A549 treated with Mapracorat at 1 μM for 4 hours (cell line): Measurements from ENCODE around the gene RPS16. TPM values are rescaled to one million over a fixed set of nuclear protein-coding genes. Genes with fewer than 3 reads are reported as not detected.

Experiments used
- total RNA-seq: library from RNA; stranded (reverse); fragments of 200-300 nt; extraction: Qiagen RNA extraction; gene quantifications from 5 replicates; pipeline ENCODE4 v1.2.3, GENCODE V29; 2022

RPS16 gene
- total RNA-seq: 6,732 to 7,787 TPM (median 7,280 TPM) in 5 replicates

DNA sequence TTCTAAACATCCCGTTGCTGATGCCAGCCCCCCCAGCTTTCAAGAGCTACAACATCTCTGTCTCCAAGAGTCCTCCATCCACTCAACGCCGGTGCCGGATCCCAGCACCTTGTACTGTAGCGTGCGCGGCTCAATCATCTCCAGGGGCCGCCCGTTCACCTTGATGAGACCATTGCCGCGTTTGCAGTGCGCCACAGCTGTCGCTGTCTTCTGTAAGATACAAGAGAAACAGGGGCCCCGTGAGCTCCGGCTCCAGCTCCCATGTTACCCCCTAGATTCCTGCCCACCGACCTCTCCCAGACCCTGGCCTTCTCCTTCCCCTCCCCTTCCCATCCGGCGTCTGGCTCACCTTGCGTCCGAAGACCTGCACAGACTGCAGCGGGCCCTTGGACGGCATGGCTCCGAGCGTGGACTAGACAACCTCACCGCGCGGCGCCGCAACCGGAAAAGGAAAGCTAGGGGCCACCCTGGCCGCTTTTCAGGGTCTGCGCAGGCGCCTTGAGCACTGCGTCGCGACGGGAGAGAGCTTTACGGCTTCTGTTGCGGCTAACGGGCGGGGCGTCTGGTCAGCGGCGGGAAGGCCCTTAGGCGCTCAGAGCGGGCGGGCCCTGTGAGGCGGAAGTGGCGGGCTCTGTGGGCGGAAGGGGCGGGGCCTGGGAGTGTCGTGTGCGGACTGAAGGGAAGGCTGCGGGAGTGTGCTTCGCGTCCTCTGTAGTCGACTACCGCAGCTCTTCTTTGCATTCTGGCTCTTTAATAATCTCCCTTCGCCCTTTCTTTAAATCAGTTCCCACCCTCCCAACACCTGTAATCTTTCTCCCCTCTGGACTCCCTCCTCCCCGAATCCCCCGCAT is at the start of gene RPS16:
Gene RPS16, minus strand, starts transcription at position 451 of the 851 bp plus-strand sequence. Its CDS starts 54 bp downstream, at position 397.

DNA sequence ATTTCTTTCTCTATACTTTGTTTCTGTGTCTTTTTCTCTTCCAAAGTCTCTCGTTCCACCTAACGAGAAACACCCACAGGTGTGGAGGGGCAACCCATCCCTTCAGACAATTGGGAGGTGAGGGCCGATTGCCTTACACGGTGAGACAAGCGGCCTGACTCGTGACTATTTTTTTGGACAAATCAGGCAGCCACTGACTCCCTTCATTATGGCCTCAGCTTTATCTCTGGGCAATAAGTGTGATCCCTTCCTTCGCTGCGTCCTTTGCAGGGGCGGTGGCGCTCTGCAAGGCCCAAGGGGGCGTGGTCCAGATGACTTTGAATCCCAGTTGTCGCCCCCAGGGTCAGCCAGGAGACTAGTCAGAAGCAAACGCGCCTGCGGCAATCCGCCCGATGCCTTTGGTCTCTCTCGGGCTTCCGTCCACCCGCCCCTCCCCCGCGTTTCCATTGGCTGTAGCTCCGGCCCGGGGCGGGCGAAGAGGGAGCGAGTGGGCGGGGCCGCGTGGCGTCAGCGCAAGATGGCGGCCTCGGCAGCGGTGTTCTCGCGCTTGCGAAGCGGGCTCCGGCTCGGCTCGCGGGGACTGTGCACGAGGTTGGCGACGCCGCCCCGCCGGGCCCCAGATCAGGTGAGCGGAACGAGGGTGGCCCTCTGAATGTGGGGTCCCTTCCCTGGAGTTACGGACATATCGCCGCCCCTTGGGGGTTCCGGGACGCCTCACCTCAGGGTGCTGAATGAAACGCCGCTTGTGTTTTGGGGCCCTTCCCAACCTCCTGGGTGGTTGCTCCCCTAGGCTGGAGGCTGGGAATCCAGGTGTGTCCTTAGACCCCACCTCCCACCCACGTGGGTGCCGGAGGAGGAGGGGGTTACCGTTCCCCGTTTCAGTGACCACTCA is 44.8 kb upstream of the RPS16 start, which contains the start of gene TIMM50:
Gene TIMM50, plus strand, starts transcription at position 502 of the 892 bp plus-strand sequence. Its CDS starts 16 bp downstream, at position 518.

DNA sequence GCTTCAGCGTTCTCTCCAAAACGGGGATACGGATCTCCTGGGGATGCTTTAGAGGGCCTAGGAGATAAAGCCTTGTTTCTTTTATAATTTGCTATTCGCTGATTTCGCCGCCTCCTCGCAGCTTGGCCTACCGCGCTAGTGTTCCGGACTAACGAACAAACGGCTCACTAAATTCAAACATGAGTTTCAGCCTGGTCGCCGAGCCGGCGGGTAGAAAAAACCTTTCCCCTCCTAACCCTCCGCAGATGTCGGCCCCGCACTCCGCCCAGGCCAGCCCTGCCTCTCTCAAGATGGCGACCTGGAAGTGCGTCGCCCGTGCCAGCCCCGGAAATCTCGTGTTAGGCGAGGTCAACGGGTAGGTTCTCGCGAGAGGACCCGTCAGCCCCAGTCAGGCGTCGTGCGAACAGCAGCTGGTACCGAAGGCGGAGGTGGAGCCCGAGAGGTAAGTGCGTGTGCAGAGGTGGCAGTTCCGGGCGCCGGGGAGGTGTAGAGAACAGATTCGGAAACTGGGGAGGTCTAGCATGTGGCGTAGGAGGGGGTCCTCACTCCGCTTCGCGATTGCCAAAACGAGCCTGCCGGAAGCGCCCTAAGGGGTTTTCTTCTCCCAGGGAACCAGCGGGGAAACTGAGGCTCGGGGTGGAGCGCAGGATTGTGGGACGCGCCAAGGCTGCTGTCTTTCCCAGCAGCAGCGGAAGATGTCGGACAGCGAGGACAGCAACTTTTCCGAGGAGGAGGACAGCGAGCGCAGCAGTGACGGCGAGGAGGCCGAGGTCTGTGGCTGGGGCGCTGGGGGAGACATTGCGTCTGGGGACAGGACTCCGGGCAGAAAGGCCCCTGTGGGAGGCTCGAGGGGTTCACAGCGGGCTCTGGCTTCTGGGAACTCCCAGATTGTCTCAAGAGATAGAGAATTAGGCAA is 9.7 kb upstream of the RPS16 start, which contains the start of gene SUPT5H:
Gene SUPT5H, plus strand, starts transcription at position 387 of the 916 bp plus-strand sequence. Its CDS starts 309 bp downstream, at position 696.

DNA sequence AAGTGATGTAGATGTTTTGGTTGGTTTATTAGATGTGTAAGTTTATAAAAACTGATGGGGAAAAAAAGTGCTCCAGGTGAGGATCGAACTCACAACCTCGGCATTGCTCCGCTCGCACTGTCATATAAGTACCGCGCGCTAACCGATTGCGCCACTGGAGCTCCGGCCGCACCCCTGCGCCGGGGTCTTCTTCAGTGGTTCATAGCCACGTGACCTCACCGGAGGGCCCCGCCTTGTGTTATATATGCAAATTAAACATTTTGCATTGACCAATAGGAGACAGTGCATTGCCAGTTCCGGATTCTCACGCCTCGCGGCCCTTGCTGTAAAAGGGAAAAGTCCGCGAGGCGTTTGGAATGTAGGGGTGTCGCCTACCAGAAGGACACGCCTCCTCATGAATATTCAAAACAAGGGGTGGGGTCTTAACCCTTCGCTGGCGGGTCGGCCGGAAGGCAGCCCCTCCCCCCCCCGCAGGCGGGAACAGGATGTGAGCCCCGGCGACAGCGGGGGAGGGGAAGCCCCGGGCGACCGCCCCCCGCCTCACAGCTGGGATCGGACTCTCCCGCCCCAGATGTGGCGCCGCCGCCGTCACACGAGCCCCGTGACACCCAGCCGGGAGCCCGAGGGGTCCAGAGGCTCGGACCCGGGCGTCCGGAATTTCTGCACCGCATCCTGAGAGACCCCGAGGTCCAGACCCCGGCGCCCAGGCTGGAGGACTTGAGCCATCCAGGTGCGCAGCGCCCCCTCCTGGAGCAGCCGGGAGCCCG is 23.5 kb downstream of the RPS16 start, which contains the start of gene PLEKHG2:
Gene PLEKHG2, plus strand, starts transcription at position 570 of the 767 bp plus-strand sequence. CDS start 1,418 bp downstream, outside the sequence.

DNA sequence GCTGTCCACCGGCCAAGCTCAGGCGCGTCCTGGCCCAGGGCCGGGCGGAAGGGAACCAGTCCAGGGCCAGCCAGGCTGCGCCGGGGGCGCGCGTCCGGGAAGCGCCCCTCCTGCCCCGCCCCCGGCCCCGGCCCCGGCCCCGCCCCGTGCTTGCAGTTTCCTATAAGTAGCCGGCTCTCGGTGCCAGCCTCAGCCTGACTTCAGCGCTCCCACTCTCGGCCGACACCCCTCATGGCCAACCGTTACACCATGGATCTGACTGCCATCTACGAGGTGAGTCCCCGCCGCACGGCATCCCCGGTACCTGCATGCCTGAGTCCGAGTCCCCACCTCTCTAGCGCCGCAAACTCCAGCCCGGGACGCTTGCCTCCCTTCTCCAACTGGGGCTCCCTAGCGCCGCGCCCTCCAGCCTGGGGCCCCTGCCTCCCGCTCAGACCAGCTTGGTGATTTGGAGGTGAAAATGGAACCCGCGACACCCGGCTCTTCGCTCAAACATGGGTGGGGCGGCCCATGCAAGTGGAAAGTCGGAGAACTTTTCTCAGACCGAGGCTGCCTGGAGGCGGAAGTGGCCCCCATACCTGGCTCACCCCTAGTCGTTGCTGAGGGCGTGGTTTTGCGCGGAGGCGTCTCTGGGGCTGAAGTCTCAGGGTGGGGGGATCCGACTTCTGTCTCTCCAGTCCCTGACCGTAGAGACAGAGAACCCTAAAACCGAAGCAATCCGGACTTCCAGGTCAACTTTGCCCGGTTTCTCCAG is 28.9 kb downstream of the RPS16 start, which contains the start of gene ZFP36:
Gene ZFP36, plus strand, starts transcription at position 192 of the 754 bp plus-strand sequence. Its CDS starts 58 bp downstream, at position 250.

DNA sequence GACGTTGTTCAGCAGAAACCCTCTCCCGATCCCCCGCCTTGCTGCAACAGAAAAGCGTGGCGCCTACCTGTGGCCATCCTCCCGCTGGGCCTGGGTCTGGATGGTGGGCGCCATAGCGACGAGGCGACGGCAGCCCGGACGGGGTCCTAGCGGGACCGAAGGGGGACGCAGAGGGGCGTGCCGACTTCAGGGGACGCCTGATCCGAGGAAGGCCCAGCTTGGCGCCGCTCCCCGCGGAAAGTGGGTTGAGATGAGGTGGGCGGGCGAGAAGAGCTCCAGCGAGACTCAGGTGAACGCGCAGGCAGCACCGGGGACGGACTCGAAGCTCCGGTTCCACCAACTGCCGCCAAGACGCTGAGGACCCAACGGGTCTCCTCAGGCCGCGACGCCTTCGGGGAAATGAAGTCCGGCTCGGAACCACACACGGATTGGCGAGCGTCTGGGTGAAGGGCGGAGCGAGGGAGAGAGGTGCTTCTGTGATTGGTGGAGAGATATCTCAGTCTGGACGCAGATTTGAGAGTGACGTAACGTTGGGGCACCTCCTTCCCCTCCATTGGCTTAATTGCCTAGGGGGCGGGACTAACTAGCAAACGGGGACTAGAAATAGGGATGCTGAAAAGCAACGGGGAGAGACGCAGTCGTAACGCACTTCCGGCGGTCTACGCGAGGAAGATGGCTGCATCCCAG is 44.9 kb downstream of the RPS16 start, which contains the start of the genes MED29 and PAF1:
Gene MED29, plus strand, starts transcription at position 628 of the 687 bp plus-strand sequence. Its CDS starts 45 bp downstream, at position 673.
Gene PAF1, minus strand, starts transcription at position 356 of the 687 bp plus-strand sequence. Its CDS starts 242 bp downstream, at position 114.

Other genes with a start within 250 kb of the RPS16 start
- gene NCCRP1, start 239.0 kb downstream of the RPS16 start, total RNA-seq: 0.81 to 1.6 TPM (median 1.4 TPM) in 5 replicates
- gene SYCN, start 231.7 kb downstream of the RPS16 start, total RNA-seq: not detected in 5 replicates
- not detected in 5 replicates for gene IFNL3, start 190.9 kb downstream of the RPS16 start, total RNA-seq
- not detected in 5 replicates for gene IFNL4, start 187.1 kb downstream of the RPS16 start, total RNA-seq
- not detected in 5 replicates for gene IFNL2, start 167.6 kb downstream of the RPS16 start, total RNA-seq
- gene IFNL1, start 139.5 kb downstream of the RPS16 start, total RNA-seq: 0.39 TPM in 1 of 5 replicates, not detected in the others
- 5.7 to 11.3 TPM (median 9.7 TPM) in 5 replicates for gene LRFN1, start 115.1 kb downstream of the RPS16 start, total RNA-seq
- 0.49 to 0.59 TPM in 2 of 5 replicates, not detected in the others for gene GMFG, start 99.9 kb downstream of the RPS16 start, total RNA-seq
- 116 to 175 TPM (median 166 TPM) in 5 replicates for gene SAMD4B, start 93.5 kb downstream of the RPS16 start, total RNA-seq
- 69.0 to 77.2 TPM (median 74.6 TPM) in 5 replicates for gene PAF1, start 44.8 kb downstream of the RPS16 start, total RNA-seq
- gene MED29, start 44.6 kb downstream of the RPS16 start, total RNA-seq: 70.3 to 78.2 TPM (median 72.2 TPM) in 5 replicates
- gene ZFP36, start 29.1 kb downstream of the RPS16 start, total RNA-seq: 175 to 251 TPM (median 211 TPM) in 5 replicates
- 63.4 to 106 TPM (median 88.8 TPM) in 5 replicates for gene PLEKHG2, start 23.3 kb downstream of the RPS16 start, total RNA-seq
- gene SUPT5H, start 9.6 kb upstream of the RPS16 start, total RNA-seq: 165 to 210 TPM (median 178 TPM) in 5 replicates
- gene TIMM50, start 44.9 kb upstream of the RPS16 start, total RNA-seq: 169 to 233 TPM (median 220 TPM) in 5 replicates
- gene DLL3, start 63.0 kb upstream of the RPS16 start, total RNA-seq: 6.5 to 11.3 TPM (median 10.5 TPM) in 5 replicates
- gene SELENOV, start 79.2 kb upstream of the RPS16 start, total RNA-seq: not detected in 5 replicates
- gene EID2B, start 96.9 kb upstream of the RPS16 start, total RNA-seq: 6.6 to 10.3 TPM (median 7.9 TPM) in 5 replicates
- gene EID2, start 104.2 kb upstream of the RPS16 start, total RNA-seq: 32.4 to 46.0 TPM (median 44.1 TPM) in 5 replicates
- not detected in 5 replicates for gene LGALS13, start 166.6 kb upstream of the RPS16 start, total RNA-seq
- gene LGALS16, start 220.0 kb upstream of the RPS16 start, total RNA-seq: not detected in 5 replicates